ENCODE measurements around the gene PIK3C2G.

- TF ChIP-seq POLR2AphosphoS5 (IDR thresholded peaks at IDR 0.05; ENCODE audit: low read depth, low read length) (no peak), TAF1 (IDR thresholded peaks at IDR 0.05; ENCODE audit: borderline replicate concordance, insufficient read depth, low read length) (no peak), FOXP2 (optimal IDR thresholded peaks at IDR 0.05; ENCODE audit: borderline replicate concordance, extremely low read depth, extremely low read length, insufficient read depth) (no peak)
Observed at GRCh38 chr12:18358077-18358476, 96.8 kb downstream of the PIK3C2G start.

Measured in PFSK-1 (cell line).